Upper lobe of right lung (tissue), 1 donor: ENCODE measurements around the gene ENOX1. TPM values are rescaled to one million over a fixed set of nuclear protein-coding genes. Genes with fewer than 3 reads are reported as not detected.

Source experiments
- ATAC-seq: fragments of 200-7000 bp; cut with Tn5 transposase; one replicate; pipeline ENCODE4 v1.9.1; 2020; ENCODE audit warnings: mild to moderate bottlenecking, moderate library complexity
- DNase-seq: peaks from one replicate; pipeline ENCODE4 v3.0.0-alpha.2; 2020
- H3K27ac ChIP-seq: fragments of 200-600 bp; one replicate; pipeline ENCODE4 v1.8.0; 2022
- H3K27me3 ChIP-seq: fragments of 200-600 bp; one replicate; pipeline ENCODE4 v1.8.0; 2022; ENCODE audit warnings: mild to moderate bottlenecking
- H3K36me3 ChIP-seq: fragments of 200-600 bp; one replicate; pipeline ENCODE4 v1.8.0; 2022
- H3K4me1 ChIP-seq: fragments of 200-600 bp; one replicate; pipeline ENCODE4 v1.8.0; 2022
- H3K4me3 ChIP-seq: fragments of 200-600 bp; one replicate; pipeline ENCODE4 v1.8.0; 2022; ENCODE audit warnings: mild to moderate bottlenecking
- H3K9me3 ChIP-seq: fragments of 200-600 bp; one replicate; pipeline ENCODE4 v1.8.0; 2022
- intact Hi-C: fragments of 100-400 bp; cut with DNase I; formaldehyde crosslinking; loops from one replicate; pipeline ENCODE4 v1.11.0; 2022
- total RNA-seq: library from RNA; stranded (reverse); fragmentation: NEBNext Ultra II Directional; extraction: Animal tissue kit (Norgen Biotek cat#: 25700); gene quantifications from one replicate; pipeline ENCODE4 v1.2.1, GENCODE V29; 2021
- TF ChIP-seq, protein P1 (sequence below): fragments of 200-600 bp; IDR thresholded peaks from one replicate; pipeline ENCODE4 v1.8.0; 2022; ENCODE audit warnings: antibody characterized with exemption
- donor health status: DM: no; HTN: yes; CAD: no; lungs with severe emphysema.

The ENOX1 gene
- total RNA-seq, 1 donor from 2014 or later, result 0.69 TPM

DNA sequence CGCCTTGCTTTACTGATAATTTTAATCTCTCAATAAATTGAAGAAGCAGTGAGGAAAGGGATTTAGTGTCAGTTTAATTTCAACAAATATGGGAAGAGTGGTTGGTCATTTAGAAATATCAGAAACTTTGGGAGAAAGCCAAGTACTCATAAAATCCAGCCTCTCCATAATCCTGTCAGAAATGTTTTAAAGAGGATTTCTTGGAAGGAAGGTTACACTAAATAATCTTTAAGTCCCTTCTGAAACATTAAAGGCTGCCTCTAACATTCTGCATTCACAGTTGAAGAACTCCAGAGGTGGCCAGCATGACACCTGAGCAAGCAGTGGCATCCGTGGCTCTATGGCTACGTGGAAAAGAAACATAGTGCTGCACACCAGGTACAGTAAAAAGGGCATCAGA lies 378.5 kb downstream of the ENOX1 start:
- ATAC-seq (no peak), DNase-seq (no peak)
- intact Hi-C loops, result no loop called here
- no peak overlapping the region for H3K4me3 ChIP-seq
- no peaks in the 10 kb centered on the region for H3K27me3 ChIP-seq
- H3K36me3 ChIP-seq, result no peaks in the 10 kb centered on the region
- TF ChIP-seq, protein P1, sequence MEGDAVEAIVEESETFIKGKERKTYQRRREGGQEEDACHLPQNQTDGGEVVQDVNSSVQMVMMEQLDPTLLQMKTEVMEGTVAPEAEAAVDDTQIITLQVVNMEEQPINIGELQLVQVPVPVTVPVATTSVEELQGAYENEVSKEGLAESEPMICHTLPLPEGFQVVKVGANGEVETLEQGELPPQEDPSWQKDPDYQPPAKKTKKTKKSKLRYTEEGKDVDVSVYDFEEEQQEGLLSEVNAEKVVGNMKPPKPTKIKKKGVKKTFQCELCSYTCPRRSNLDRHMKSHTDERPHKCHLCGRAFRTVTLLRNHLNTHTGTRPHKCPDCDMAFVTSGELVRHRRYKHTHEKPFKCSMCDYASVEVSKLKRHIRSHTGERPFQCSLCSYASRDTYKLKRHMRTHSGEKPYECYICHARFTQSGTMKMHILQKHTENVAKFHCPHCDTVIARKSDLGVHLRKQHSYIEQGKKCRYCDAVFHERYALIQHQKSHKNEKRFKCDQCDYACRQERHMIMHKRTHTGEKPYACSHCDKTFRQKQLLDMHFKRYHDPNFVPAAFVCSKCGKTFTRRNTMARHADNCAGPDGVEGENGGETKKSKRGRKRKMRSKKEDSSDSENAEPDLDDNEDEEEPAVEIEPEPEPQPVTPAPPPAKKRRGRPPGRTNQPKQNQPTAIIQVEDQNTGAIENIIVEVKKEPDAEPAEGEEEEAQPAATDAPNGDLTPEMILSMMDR, result no peak
- no peaks in the 10 kb centered on the region for H3K9me3 ChIP-seq
- H3K4me1 ChIP-seq, result no peaks in the 10 kb centered on the region
- H3K27ac ChIP-seq, result no peak overlapping the region

DNA sequence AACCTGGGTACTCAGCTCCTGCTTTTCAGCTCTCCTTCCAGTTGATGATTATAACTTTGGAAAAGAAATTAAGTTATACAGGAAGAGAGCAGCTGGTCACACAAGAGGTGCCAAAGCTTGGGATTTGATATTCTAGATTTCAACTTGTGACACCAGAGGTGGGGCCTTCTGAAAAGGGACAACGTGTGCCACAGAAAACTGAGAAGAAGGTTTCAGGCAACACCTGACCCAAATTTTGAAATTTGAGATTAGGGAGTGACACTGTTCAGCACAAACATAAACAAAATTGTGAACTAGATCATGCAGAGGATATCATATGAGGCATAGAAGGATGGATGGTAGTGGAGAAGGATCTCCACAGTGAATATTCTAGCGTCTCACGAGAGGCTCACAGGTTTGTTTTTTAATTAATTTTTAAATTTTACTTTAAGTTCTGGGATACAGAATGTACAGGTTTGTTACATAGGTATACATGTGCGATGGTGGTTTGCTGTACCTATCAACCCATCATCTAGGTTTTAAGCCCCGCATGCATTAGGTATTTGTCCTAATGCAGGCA lies 379.7 kb downstream of the ENOX1 start:
- Histone ChIP-seq H3K36me3 (no peaks in the 10 kb centered on the region), H3K27ac (no peak overlapping the region), H3K9me3 (no peaks in the 10 kb centered on the region), H3K4me3 (no peak overlapping the region), H3K27me3 (no peaks in the 10 kb centered on the region), H3K4me1 (no peaks in the 10 kb centered on the region)
- TF ChIP-seq, protein P1, result no peak
- intact Hi-C loops, result no loop called here
- no peak for DNase-seq
- no peak for ATAC-seq

GRCh38 chr13:43405457-43405856 lies 381.3 kb downstream of the ENOX1 start:
- DNase-seq, result no peak
- no peak for ATAC-seq
- H3K9me3 ChIP-seq, result no peaks in the 10 kb centered on the region
- no peaks in the 10 kb centered on the region for H3K27me3 ChIP-seq
- H3K4me1 ChIP-seq, result no peaks in the 10 kb centered on the region
- no peak overlapping the region for H3K27ac ChIP-seq
- H3K4me3 ChIP-seq, result no peak overlapping the region
- intact Hi-C loops, result no loop called here
- TF ChIP-seq, protein P1, result no peak
- H3K36me3 ChIP-seq, result no peaks in the 10 kb centered on the region

GRCh38 chr13:43402380-43402779 lies 384.4 kb downstream of the ENOX1 start:
- Histone ChIP-seq H3K27ac (no peak overlapping the region), H3K36me3 (no peaks in the 10 kb centered on the region), H3K9me3 (no peaks in the 10 kb centered on the region), H3K27me3 (no peaks in the 10 kb centered on the region), H3K4me1 (no peaks in the 10 kb centered on the region), H3K4me3 (no peak overlapping the region)
- DNase-seq (no peak), ATAC-seq (no peak)
- TF ChIP-seq, protein P1, result no peak
- intact Hi-C loops, result no loop called here

DNA sequence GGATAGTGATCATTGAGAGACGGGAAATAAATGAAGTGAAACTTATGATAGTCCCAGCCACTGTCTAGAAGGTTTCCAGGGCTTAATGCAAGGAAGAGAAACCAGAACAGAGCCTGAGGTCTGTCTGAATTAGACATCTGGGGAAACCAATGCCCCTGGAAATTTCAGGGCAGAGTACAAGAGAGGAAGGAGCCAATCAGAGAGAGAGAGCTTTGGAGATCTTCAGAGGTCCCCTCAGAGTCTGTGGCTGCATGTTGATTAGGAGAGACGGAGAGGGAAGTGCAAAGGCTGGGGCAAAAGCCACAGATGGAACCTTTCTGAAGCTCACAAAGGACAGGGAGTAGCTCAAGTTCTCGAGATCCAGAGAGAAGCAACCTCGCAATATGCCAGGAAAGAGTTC lies 385.4 kb downstream of the ENOX1 start:
- ATAC-seq, result peak; percentile 28
- Histone ChIP-seq H3K4me3 (no peak overlapping the region), H3K9me3 (no peaks in the 10 kb centered on the region), H3K27ac (no peak overlapping the region), H3K36me3 (no peaks in the 10 kb centered on the region), H3K27me3 (no peaks in the 10 kb centered on the region), H3K4me1 (no peaks in the 10 kb centered on the region)
- TF ChIP-seq, protein P1, result no peak
- DNase-seq, result no peak
- intact Hi-C loops, result no loop called here

DNA sequence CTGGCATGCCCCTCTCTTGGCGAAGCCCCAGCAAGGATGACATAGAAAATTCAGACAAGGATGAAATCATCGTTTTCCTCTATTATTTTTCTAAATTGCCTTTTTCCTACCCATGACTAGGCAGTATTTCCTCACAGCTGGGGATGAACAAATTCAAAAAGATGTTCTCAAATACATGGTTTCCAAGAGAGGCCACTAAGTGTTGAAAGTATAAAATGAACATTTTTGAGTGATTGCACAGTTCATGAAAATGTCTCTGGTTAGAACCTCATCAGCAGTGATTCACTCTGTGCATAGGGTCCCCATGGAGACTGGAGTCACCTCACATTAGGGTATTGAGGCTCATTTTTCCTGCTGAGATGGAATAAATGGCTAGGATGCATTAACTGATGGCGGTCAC lies 389.7 kb downstream of the ENOX1 start:
- DNase-seq (no peak), ATAC-seq (no peak)
- TF ChIP-seq, protein P1, result no peak
- Histone ChIP-seq H3K36me3 (no peaks in the 10 kb centered on the region), H3K4me3 (no peak overlapping the region), H3K27me3 (no peaks in the 10 kb centered on the region), H3K4me1 (no peaks in the 10 kb centered on the region), H3K9me3 (no peaks in the 10 kb centered on the region), H3K27ac (no peak overlapping the region)
- intact Hi-C loops, result no loop called here
